Stimulated activated CD4-positive, alpha-beta T cell treated with anti-CD3 and anti-CD28 coated beads, Interleukin-1b, Interleukin-23, amount 100 ng/mL, for 24 hours (primary cell): ENCODE measurements around the gene TLE5.
"Not testable (repeated sequence)": the region's sequence is repeated elsewhere in the genome, so short reads cannot be mapped to it uniquely, and the experiment has no call there.

Experiments
- DNase-seq, 4 experiments: peaks; one replicate each; pipeline ENCODE4 v3.0.0-alpha.2; 2020; ENCODE audit warnings: low read depth in 4 of 4, low spot score in 1 of 4

The TLE5 gene

GRCh38 chr19:3061182-3062161 lies 823 bp downstream of the TLE5 start:
- peak in 3 of 4 experiments; percentile 21 to 38 (median 35) for DNase-seq

GRCh38 chr19:3060857-3061181 lies 1.5 kb downstream of the TLE5 start:
- no peak for DNase-seq

GRCh38 chr19:3059653-3060052 lies 2.6 kb downstream of the TLE5 start:
- DNase-seq: no peak

- DNase-seq: no peak
These were observed 3.4 kb downstream of the TLE5 start for GRCh38 chr19:3058821-3059314.

GRCh38 chr19:3058009-3058820 lies 4.1 kb downstream of the TLE5 start:
- no peak for DNase-seq

- no peak for DNase-seq
These were observed 5.0 kb downstream of the TLE5 start for GRCh38 chr19:3057275-3057714.

GRCh38 chr19:3056417-3057088 lies 5.7 kb downstream of the TLE5 start:
- DNase-seq: no peak

GRCh38 chr19:3055741-3056416 lies 6.4 kb downstream of the TLE5 start:
- no peak for DNase-seq

GRCh38 chr19:3054972-3055740 lies 7.1 kb downstream of the TLE5 start:
- no peak for DNase-seq

- no peak for DNase-seq
These were observed 7.9 kb downstream of the TLE5 start for GRCh38 chr19:3054265-3054971.

- no peak for DNase-seq
These were observed 8.5 kb downstream of the TLE5 start for GRCh38 chr19:3053780-3054179.

GRCh38 chr19:3053218-3053621 lies 9.1 kb downstream of the TLE5 start:
- no peak for DNase-seq

- not testable (repeated sequence) for DNase-seq
These were observed 12.3 kb downstream of the TLE5 start for GRCh38 chr19:3050016-3050415.

GRCh38 chr19:3049089-3049488 lies 13.2 kb downstream of the TLE5 start:
- no peak for DNase-seq

- DNase-seq: no peak
These were observed 14.1 kb downstream of the TLE5 start for GRCh38 chr19:3048190-3048533.

GRCh38 chr19:3047496-3048189 lies 14.7 kb downstream of the TLE5 start:
- peak in 2 of 4 experiments; percentile 42 to 47 for DNase-seq

- DNase-seq: no peak
These were observed 15.4 kb downstream of the TLE5 start for GRCh38 chr19:3046698-3047495.
